ENCODE measurements around the gene UBXN10. TPM values are rescaled to one million over a fixed set of nuclear protein-coding genes. Genes with fewer than 3 reads are reported as not detected.

UBXN10 gene
- total RNA-seq, 1 experiment from 2014 or later, result 0.05 TPM

DNA sequence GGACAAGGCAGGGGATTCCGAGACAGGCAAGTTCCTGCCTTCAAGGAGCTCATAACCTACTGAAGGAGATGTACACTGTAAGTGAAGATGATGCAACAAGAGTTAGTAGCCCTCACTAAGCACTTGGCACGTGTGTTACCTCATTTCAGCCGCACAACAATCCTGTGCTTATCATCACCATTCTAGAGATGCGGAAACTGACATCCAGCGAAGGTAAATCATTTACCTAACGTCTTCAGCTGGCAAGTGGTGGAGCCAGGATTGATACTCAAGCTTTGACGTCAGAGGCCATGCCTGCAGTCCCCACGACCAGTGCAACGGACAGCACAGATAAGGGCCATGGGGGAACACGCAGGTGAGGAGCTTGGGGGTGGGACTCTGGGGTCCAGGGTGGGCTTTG, 2.9 kb upstream of the UBXN10 start:
- no peak for TF ChIP-seq TCF7L2 (IDR thresholded peaks at IDR 0.05; ENCODE audit: low read depth, low read length)
- TF ChIP-seq, protein P1, sequence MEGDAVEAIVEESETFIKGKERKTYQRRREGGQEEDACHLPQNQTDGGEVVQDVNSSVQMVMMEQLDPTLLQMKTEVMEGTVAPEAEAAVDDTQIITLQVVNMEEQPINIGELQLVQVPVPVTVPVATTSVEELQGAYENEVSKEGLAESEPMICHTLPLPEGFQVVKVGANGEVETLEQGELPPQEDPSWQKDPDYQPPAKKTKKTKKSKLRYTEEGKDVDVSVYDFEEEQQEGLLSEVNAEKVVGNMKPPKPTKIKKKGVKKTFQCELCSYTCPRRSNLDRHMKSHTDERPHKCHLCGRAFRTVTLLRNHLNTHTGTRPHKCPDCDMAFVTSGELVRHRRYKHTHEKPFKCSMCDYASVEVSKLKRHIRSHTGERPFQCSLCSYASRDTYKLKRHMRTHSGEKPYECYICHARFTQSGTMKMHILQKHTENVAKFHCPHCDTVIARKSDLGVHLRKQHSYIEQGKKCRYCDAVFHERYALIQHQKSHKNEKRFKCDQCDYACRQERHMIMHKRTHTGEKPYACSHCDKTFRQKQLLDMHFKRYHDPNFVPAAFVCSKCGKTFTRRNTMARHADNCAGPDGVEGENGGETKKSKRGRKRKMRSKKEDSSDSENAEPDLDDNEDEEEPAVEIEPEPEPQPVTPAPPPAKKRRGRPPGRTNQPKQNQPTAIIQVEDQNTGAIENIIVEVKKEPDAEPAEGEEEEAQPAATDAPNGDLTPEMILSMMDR (IDR thresholded peaks at IDR 0.05), result no peak
- no peak for TF ChIP-seq SIN3A (IDR thresholded peaks at IDR 0.05; ENCODE audit: borderline replicate concordance, insufficient read depth, low read depth, low read length)
- TF ChIP-seq POLR2AphosphoS5 (IDR thresholded peaks at IDR 0.05; ENCODE audit: low read depth, low read length), result no peak
- TF ChIP-seq, protein P2, sequence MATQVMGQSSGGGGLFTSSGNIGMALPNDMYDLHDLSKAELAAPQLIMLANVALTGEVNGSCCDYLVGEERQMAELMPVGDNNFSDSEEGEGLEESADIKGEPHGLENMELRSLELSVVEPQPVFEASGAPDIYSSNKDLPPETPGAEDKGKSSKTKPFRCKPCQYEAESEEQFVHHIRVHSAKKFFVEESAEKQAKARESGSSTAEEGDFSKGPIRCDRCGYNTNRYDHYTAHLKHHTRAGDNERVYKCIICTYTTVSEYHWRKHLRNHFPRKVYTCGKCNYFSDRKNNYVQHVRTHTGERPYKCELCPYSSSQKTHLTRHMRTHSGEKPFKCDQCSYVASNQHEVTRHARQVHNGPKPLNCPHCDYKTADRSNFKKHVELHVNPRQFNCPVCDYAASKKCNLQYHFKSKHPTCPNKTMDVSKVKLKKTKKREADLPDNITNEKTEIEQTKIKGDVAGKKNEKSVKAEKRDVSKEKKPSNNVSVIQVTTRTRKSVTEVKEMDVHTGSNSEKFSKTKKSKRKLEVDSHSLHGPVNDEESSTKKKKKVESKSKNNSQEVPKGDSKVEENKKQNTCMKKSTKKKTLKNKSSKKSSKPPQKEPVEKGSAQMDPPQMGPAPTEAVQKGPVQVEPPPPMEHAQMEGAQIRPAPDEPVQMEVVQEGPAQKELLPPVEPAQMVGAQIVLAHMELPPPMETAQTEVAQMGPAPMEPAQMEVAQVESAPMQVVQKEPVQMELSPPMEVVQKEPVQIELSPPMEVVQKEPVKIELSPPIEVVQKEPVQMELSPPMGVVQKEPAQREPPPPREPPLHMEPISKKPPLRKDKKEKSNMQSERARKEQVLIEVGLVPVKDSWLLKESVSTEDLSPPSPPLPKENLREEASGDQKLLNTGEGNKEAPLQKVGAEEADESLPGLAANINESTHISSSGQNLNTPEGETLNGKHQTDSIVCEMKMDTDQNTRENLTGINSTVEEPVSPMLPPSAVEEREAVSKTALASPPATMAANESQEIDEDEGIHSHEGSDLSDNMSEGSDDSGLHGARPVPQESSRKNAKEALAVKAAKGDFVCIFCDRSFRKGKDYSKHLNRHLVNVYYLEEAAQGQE (IDR thresholded peaks at IDR 0.05; ENCODE audit: insufficient read depth in 1 of 2, low read depth in 2 of 2, low read length in 1 of 2), result no peak

DNA sequence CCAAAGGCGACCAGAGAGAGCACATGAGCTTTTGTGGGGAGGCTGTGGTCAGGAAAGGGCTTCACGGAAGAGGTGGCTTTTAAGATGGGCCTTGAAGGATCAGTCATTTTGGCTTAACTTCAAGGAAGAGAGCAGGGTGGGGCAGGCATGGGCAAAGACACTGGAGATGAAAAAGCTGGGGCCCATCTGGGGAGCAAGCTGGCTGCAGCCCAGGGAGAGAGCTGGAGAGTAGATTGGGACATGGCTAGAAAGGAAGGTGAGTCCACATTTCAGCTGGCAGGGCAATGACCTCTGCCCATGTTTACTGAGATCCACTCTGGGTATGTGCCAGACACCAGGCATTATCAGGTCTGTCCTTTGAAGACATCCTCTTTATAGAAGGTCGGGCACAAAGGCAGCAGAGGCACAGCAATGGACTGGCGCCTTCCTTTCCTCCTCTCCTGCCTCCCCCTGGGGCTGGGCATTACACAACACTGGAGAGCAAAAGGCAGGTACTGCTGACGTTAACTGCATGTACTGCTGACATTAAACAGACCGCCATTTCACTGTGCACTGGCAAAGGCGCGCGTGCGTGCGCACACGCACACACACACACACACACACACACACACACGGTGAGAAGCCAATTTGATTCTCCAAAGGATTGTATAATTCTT, 2.2 kb upstream of the UBXN10 start:
- no peak overlapping the region for H3K4me3 ChIP-seq (ENCODE audit: low read depth in 2 of 2, low read length in 2 of 2)
- no peak overlapping the region for H3K27ac ChIP-seq (ENCODE audit: low read length)
- CTCF ChIA-PET, result no interaction called here
- H3K4me1 ChIP-seq (ENCODE audit: control insufficient read depth, insufficient read depth, low read length), result no peaks in the 10 kb centered on the region; the same call in 1 of the 2 replicates
- intact Hi-C loops (cut with micrococcal nuclease; ENCODE audit: unreplicated experiment), result no loop called here
- in situ Hi-C loops (cut with HindIII; ENCODE audit: low pct_unique_long_range_greater_than_20kb, low sequenced_read_pairs), result no loop called here
- TF ChIP-seq TCF7L2 (IDR thresholded peaks at IDR 0.05; ENCODE audit: low read depth, low read length), result no peak
- TF ChIP-seq, protein P2 (IDR thresholded peaks at IDR 0.05; ENCODE audit: insufficient read depth in 1 of 2, low read depth in 2 of 2, low read length in 1 of 2), result no peak
- TF ChIP-seq, protein P1 (IDR thresholded peaks at IDR 0.05), result no peak
- TF ChIP-seq SIN3A (IDR thresholded peaks at IDR 0.05; ENCODE audit: borderline replicate concordance, insufficient read depth, low read depth, low read length), result no peak
- no peak for TF ChIP-seq POLR2AphosphoS5 (IDR thresholded peaks at IDR 0.05; ENCODE audit: low read depth, low read length)
- H3K27me3 ChIP-seq (ENCODE audit: control insufficient read depth, insufficient read depth, low read length), result peaks cover 23% of the 10 kb centered on the region
- no TSS peak for BruUV-seq (replicated peaks)
- H3K36me3 ChIP-seq (ENCODE audit: control insufficient read depth, insufficient read depth, low read length), result no peaks in the 10 kb centered on the region
- ATAC-seq (no peak), DNase-seq (ENCODE audit: low read depth, low spot score) (no peak)
- H3K9me3 ChIP-seq (ENCODE audit: control insufficient read depth, insufficient read depth, low read depth, low read length), result no peaks in the 10 kb centered on the region
- POLR2A ChIA-PET, result no interaction called here

More for the DNA sequence above, 2.9 kb upstream of the UBXN10 start:
- DNase-seq (ENCODE audit: low read depth, low spot score) (no peak), ATAC-seq (no peak)
- no TSS peak for BruUV-seq (replicated peaks)
- Histone ChIP-seq H3K4me1 (ENCODE audit: control insufficient read depth, insufficient read depth, low read length) (no peaks in the 10 kb centered on the region; the same call in 1 of the 2 replicates), H3K9me3 (ENCODE audit: control insufficient read depth, insufficient read depth, low read depth, low read length) (no peaks in the 10 kb centered on the region), H3K4me3 (ENCODE audit: low read depth in 2 of 2, low read length in 2 of 2) (no peak overlapping the region), H3K27me3 (ENCODE audit: control insufficient read depth, insufficient read depth, low read length) (peaks cover 17% of the 10 kb centered on the region), H3K27ac (ENCODE audit: low read length) (no peak overlapping the region), H3K36me3 (ENCODE audit: control insufficient read depth, insufficient read depth, low read length) (no peaks in the 10 kb centered on the region)
- intact Hi-C loops (cut with micrococcal nuclease; ENCODE audit: unreplicated experiment), result no loop called here
- in situ Hi-C loops (cut with HindIII; ENCODE audit: low pct_unique_long_range_greater_than_20kb, low sequenced_read_pairs), result no loop called here
- ChIA-PET POLR2A (no interaction called here), CTCF (no interaction called here)
